Measurements from ENCODE around the gene WDR49. TPM values are rescaled to one million over a fixed set of nuclear protein-coding genes. Genes with fewer than 3 reads are reported as not detected.

Gene WDR49
- total RNA-seq, 1 donor from 2014 or later = 1.2 TPM

DNA sequence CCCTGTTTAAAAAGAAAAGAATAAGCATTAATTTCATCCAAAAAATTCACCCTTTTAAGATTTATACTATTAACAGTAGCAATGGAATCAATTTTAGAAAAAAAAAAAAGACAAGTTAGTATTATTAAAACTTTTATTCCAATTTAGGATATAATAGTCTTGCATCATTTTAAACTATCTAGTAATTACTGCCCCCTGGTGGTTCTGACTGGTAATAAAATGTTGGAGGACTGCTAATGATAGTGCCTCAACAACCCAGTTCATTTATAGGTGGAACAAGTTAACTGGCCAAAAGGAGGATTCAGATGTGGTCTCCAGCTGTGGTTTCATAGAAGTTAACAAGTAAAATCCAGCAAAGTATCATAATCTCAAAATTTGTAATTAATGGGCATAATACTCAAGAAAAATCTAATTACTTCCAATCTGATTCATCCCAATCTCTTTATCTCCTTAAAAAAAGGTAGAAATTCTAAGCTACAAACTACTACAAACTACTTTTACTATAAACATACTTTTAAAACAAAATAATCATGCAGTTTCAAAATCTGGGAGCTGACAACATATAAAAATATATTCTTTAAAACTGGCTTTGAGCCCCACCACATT is 30.7 kb upstream of the WDR49 start:
- peaks cover 9% of the 10 kb centered on the region for H3K36me3 Mint-ChIP-seq
- TF ChIP-seq, protein P1, sequence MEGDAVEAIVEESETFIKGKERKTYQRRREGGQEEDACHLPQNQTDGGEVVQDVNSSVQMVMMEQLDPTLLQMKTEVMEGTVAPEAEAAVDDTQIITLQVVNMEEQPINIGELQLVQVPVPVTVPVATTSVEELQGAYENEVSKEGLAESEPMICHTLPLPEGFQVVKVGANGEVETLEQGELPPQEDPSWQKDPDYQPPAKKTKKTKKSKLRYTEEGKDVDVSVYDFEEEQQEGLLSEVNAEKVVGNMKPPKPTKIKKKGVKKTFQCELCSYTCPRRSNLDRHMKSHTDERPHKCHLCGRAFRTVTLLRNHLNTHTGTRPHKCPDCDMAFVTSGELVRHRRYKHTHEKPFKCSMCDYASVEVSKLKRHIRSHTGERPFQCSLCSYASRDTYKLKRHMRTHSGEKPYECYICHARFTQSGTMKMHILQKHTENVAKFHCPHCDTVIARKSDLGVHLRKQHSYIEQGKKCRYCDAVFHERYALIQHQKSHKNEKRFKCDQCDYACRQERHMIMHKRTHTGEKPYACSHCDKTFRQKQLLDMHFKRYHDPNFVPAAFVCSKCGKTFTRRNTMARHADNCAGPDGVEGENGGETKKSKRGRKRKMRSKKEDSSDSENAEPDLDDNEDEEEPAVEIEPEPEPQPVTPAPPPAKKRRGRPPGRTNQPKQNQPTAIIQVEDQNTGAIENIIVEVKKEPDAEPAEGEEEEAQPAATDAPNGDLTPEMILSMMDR (conservative IDR thresholded peaks at IDR 0.05) = peak; percentile 90
- no peaks in the 10 kb centered on the region for H3K9me3 Mint-ChIP-seq
- no peak overlapping the region for H3K4me3 Mint-ChIP-seq
- DNase-seq (ENCODE audit: extremely low spot score, unreplicated experiment) = no peak
- no peaks in the 10 kb centered on the region for H3K27me3 Mint-ChIP-seq
- no peak overlapping the region for H3K27ac Mint-ChIP-seq
- H3K4me1 Mint-ChIP-seq (ENCODE audit: unreplicated experiment) = no peaks in the 10 kb centered on the region

GRCh38 chr3:167679526-167679925 is 25.8 kb upstream of the WDR49 start:
- H3K27me3 Mint-ChIP-seq = no peaks in the 10 kb centered on the region
- peaks cover 5% of the 10 kb centered on the region for H3K9me3 Mint-ChIP-seq
- no peak for DNase-seq (ENCODE audit: extremely low spot score, unreplicated experiment)
- no peaks in the 10 kb centered on the region for H3K4me1 Mint-ChIP-seq (ENCODE audit: unreplicated experiment)
- H3K4me3 Mint-ChIP-seq = no peak overlapping the region
- H3K27ac Mint-ChIP-seq = no peak overlapping the region
- H3K36me3 Mint-ChIP-seq = peaks cover 36% of the 10 kb centered on the region
- TF ChIP-seq, protein P1 (conservative IDR thresholded peaks at IDR 0.05) = no peak

- Mint-ChIP-seq H3K4me3 (no peak overlapping the region), H3K9me3 (peaks cover 5% of the 10 kb centered on the region), H3K27me3 (no peaks in the 10 kb centered on the region), H3K4me1 (ENCODE audit: unreplicated experiment) (no peaks in the 10 kb centered on the region), H3K27ac (no peak overlapping the region), H3K36me3 (peaks cover 38% of the 10 kb centered on the region)
- TF ChIP-seq, protein P1 (conservative IDR thresholded peaks at IDR 0.05) = no peak
- DNase-seq (ENCODE audit: extremely low spot score, unreplicated experiment) = no peak
Measured at GRCh38 chr3:167675848-167676247, 22.1 kb upstream of the WDR49 start.

GRCh38 chr3:167673221-167673620 is 19.5 kb upstream of the WDR49 start:
- TF ChIP-seq, protein P1 (conservative IDR thresholded peaks at IDR 0.05) = no peak
- Mint-ChIP-seq H3K9me3 (peaks cover 5% of the 10 kb centered on the region), H3K27ac (no peak overlapping the region), H3K36me3 (peaks cover 38% of the 10 kb centered on the region), H3K4me1 (ENCODE audit: unreplicated experiment) (no peaks in the 10 kb centered on the region), H3K27me3 (no peaks in the 10 kb centered on the region), H3K4me3 (no peak overlapping the region)
- DNase-seq (ENCODE audit: extremely low spot score, unreplicated experiment) = no peak

DNA sequence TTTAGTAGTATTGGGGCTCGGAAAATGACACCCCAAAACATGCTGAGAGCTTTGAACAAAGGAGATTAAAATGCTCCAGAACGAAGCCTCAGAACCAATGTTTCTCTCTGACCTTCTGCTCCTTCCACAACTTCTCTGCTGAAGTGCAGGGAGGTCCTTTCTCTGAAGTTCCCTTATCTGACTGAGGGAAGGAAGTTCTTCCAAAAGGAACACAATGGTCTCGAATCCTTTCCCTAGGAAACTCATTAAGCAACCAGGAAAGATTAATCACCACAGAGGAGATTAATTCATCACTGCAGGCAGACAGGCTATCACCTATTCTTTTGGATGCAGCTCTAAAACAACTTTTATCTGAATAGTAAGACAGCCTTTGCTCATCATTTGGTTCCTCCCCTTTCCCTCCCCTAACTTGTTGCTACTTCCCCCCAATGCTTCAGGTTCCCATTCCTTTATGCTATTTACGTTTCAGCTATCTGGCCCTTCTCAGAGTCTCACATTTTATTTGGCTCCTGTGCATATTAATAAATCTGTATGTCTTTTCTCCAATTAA is 18.2 kb upstream of the WDR49 start:
- DNase-seq (ENCODE audit: extremely low spot score, unreplicated experiment) = no peak
- H3K9me3 Mint-ChIP-seq = peaks cover 4% of the 10 kb centered on the region
- TF ChIP-seq, protein P1 (conservative IDR thresholded peaks at IDR 0.05) = no peak
- H3K27me3 Mint-ChIP-seq = no peaks in the 10 kb centered on the region
- no peaks in the 10 kb centered on the region for H3K4me1 Mint-ChIP-seq (ENCODE audit: unreplicated experiment)
- H3K27ac Mint-ChIP-seq = no peak overlapping the region
- no peak overlapping the region for H3K4me3 Mint-ChIP-seq
- H3K36me3 Mint-ChIP-seq = peaks cover 33% of the 10 kb centered on the region
